Loucy (cell line): Measurements from ENCODE around the gene PPP3CA.

Experiments used
- CTCF ChIP-seq: fragments of 200-600 bp; sonication (generic); conservative IDR thresholded peaks from 2 replicates; pipeline ENCODE4 v1.5.1; 2014; ENCODE audit warnings: mild to moderate bottlenecking, antibody characterized with exemption, low read length
- EZH2phosphoT487 ChIP-seq: fragments of 200-600 bp; IDR thresholded peaks from 2 replicates; pipeline ENCODE4 v1.6.1; 2018; ENCODE audit warnings: antibody characterized with exemption, mild to moderate bottlenecking, moderate library complexity, borderline replicate concordance

- no peak for TF ChIP-seq CTCF
- no peak for TF ChIP-seq EZH2phosphoT487
Measured at GRCh38 chr4:101252721-101253120, 94.6 kb downstream of the PPP3CA start.
